A673 (cell line): Measurements from ENCODE around the gene SMC5. TPM values are rescaled to one million over a fixed set of nuclear protein-coding genes. Genes with fewer than 3 reads are reported as not detected.

Experiments
- BruUV-seq: library from RNA; stranded (reverse); fragments of 400-500 nt; replicated peaks from 2 replicates; lab custom pipeline; 2021; lab: Mats Ljungman, UMichigan
- CTCF ChIA-PET: fragments of 300-600 bp; sonication (Branson Sonifier 250); formaldehyde crosslinking; loops from one replicate; lab custom pipeline; 2022; ENCODE audit warnings: antibody characterized with exemption; lab: Charles Lee
- POLR2A ChIA-PET: fragments of 300-600 bp; sonication (Branson Sonifier 250); formaldehyde crosslinking; loops from one replicate; lab custom pipeline; 2022; ENCODE audit warnings: antibody characterized with exemption; ENCODE audit not compliant: low non-redundant PET; lab: Charles Lee
- DNase-seq: peaks from one replicate; pipeline ENCODE4 v3.0.0-alpha.2; 2015; ENCODE audit warnings: low spot score
- H3K27ac ChIP-seq: fragments of 200-600 bp; sonication (generic); 2 replicates; pipeline ENCODE4 v1.5.1; 2016; ENCODE audit warnings: mixed run types, low read depth, mild to moderate bottlenecking, mixed read lengths, antibody characterized with exemption, low read length; ENCODE audit not compliant: poor library complexity, severe bottlenecking
- H3K27me3 ChIP-seq: fragments of 200-600 bp; sonication (generic); replicated peaks from 2 replicates; pipeline ENCODE4 v1.6.1; 2017; ENCODE audit warnings: mixed run types, low read depth, mild to moderate bottlenecking, mixed read lengths, antibody characterized with exemption, low read length; ENCODE audit not compliant: insufficient read depth, poor library complexity
- H3K36me3 ChIP-seq: fragments of 200-600 bp; sonication (generic); 2 replicates; pipeline ENCODE4 v1.6.1; 2016; ENCODE audit warnings: mixed run types, mild to moderate bottlenecking, mixed read lengths, antibody characterized with exemption, low read length; ENCODE audit not compliant: insufficient read depth, poor library complexity, severe bottlenecking
- H3K4me1 ChIP-seq: fragments of 200-600 bp; sonication (generic); 2 replicates; pipeline ENCODE4 v1.6.1; 2017; ENCODE audit warnings: mixed run types, mild to moderate bottlenecking, mixed read lengths, antibody characterized with exemption, low read length; ENCODE audit not compliant: insufficient read depth, poor library complexity, severe bottlenecking
- H3K4me3 ChIP-seq: fragments of 200-600 bp; sonication (generic); 2 replicates; pipeline ENCODE4 v1.5.1; 2016; ENCODE audit warnings: low read depth, mixed run types, mild to moderate bottlenecking, mixed read lengths, low read length; ENCODE audit not compliant: poor library complexity, severe bottlenecking
- H3K9me3 ChIP-seq: fragments of 200-600 bp; sonication (generic); 2 replicates; pipeline ENCODE4 v1.6.1; 2016; ENCODE audit warnings: mixed run types, low read depth, mild to moderate bottlenecking, mixed read lengths, antibody characterized with exemption, low read length; ENCODE audit not compliant: poor library complexity, severe bottlenecking
- EZH2 ChIP-seq: fragments of 200-600 bp; sonication (generic); IDR thresholded peaks from 2 replicates; pipeline ENCODE4 v1.6.1; 2017; ENCODE audit warnings: borderline replicate concordance, low read depth, mild to moderate bottlenecking, mixed read lengths, antibody characterized with exemption, low read length; ENCODE audit not compliant: poor library complexity, severe bottlenecking
- intact Hi-C: fragments of 100-400 bp; cut with micrococcal nuclease; formaldehyde crosslinking; loops from one replicate; pipeline ENCODE4 v1.10.0; 2022; ENCODE audit not compliant: unreplicated experiment
- total RNA-seq: library from RNA; stranded (reverse); gene quantifications from 2 replicates; pipeline ENCODE4 v1.2.3, GENCODE V29; 2021
- TF ChIP-seq, protein P1 (sequence below): fragments of 300-800, 200-600 bp; sonication (generic); conservative IDR thresholded peaks from 2 replicates; pipeline ENCODE4 v1.5.1; 2017; ENCODE audit warnings: low read depth, mild to moderate bottlenecking, antibody characterized with exemption, low read length, moderate library complexity, mixed read lengths

The SMC5 gene
- total RNA-seq, 1 experiment from 2014 or later = 26.5 TPM

DNA sequence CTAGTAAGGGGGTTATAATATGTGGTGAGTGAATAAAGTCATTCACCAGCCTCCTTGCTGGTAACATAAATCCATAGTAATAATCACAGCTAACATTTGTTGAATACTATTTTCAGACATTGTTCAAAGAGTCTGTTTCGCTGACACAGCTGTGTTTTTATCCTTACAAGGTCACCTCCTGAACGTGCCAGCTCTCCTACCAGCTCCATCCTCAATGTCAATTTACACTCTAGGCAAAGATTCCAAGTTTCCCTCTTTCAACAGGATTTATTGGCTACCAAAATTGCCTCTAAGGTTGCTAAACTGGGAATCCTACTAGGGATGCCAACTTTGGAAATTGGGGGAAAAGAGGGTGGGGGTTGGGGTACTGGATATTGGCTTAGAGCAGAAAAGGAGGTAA lies 30.7 kb upstream of the SMC5 start:
- BruUV-seq = no TSS peak
- no peaks in the 10 kb centered on the region for H3K36me3 ChIP-seq
- no peaks in the 10 kb centered on the region for H3K4me1 ChIP-seq
- no peaks in the 10 kb centered on the region for H3K27me3 ChIP-seq
- intact Hi-C loops = loop anchor here (5.0 kb wide), 2 partner anchors 111 to 256 kb away; no protein-coding TSS in a partner anchor
- no peaks in the 10 kb centered on the region for H3K9me3 ChIP-seq
- no peak overlapping the region for H3K27ac ChIP-seq
- CTCF ChIA-PET = no interaction called here
- TF ChIP-seq, protein P1, sequence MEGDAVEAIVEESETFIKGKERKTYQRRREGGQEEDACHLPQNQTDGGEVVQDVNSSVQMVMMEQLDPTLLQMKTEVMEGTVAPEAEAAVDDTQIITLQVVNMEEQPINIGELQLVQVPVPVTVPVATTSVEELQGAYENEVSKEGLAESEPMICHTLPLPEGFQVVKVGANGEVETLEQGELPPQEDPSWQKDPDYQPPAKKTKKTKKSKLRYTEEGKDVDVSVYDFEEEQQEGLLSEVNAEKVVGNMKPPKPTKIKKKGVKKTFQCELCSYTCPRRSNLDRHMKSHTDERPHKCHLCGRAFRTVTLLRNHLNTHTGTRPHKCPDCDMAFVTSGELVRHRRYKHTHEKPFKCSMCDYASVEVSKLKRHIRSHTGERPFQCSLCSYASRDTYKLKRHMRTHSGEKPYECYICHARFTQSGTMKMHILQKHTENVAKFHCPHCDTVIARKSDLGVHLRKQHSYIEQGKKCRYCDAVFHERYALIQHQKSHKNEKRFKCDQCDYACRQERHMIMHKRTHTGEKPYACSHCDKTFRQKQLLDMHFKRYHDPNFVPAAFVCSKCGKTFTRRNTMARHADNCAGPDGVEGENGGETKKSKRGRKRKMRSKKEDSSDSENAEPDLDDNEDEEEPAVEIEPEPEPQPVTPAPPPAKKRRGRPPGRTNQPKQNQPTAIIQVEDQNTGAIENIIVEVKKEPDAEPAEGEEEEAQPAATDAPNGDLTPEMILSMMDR = no peak
- TF ChIP-seq EZH2 = no peak
- H3K4me3 ChIP-seq = no peak overlapping the region
- POLR2A ChIA-PET = no interaction called here
- no peak for DNase-seq

DNA sequence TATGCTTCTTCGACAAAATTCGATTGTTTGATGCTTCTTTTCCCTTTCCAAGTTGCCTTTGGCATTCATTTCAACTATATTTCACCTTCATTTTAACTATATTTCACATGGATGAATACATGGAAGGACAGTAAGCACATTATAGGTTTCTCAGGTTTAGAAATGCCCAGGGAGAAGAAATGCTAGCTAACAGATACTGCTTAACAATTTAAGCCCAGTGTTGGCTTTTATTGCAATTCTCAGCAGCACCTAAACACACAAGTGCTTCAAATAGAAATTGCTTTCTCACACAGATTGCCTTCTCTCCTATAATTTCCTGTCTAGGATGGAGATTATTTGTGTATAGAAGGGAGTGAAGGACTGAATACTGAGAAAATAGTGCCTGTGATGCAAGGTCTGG lies 30.2 kb upstream of the SMC5 start:
- ChIA-PET CTCF (no interaction called here), POLR2A (no interaction called here)
- Histone ChIP-seq H3K4me1 (no peaks in the 10 kb centered on the region), H3K27ac (no peak overlapping the region), H3K27me3 (no peaks in the 10 kb centered on the region), H3K9me3 (no peaks in the 10 kb centered on the region), H3K36me3 (no peaks in the 10 kb centered on the region), H3K4me3 (no peak overlapping the region)
- BruUV-seq = no TSS peak
- DNase-seq = no peak
- TF ChIP-seq, protein P1 = no peak
- no peak for TF ChIP-seq EZH2
- intact Hi-C loops = loop anchor here (5.0 kb wide), 2 partner anchors 111 to 256 kb away; no protein-coding TSS in a partner anchor

DNA sequence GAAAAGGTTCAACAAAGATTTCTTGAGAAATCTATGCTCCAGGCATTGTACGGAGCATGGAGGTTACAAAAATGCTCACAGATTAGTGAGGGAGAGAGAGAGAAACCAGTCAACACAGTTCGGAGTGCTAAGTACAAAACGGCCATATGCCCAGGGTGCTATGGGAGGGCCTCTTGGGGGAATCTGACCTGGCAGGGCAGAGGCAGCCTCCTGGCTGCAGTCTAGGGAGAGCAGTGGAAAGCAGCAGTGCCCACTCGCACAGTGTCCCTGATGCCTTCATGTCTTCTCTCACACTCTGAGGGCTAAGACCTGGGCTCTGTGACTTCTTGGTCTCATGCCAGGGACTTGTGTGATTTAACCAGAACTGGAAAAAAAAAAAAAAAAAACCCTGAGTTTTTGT lies 29.8 kb upstream of the SMC5 start:
- no peaks in the 10 kb centered on the region for H3K4me1 ChIP-seq
- H3K9me3 ChIP-seq = no peaks in the 10 kb centered on the region
- no peak overlapping the region for H3K27ac ChIP-seq
- no TSS peak for BruUV-seq
- TF ChIP-seq, protein P1 = no peak
- no peak for TF ChIP-seq EZH2
- DNase-seq = no peak
- H3K4me3 ChIP-seq = no peak overlapping the region
- ChIA-PET POLR2A (no interaction called here), CTCF (interaction anchor here (0.7 kb wide), 1 partner anchor 858 kb away, joined by 3 read pairs; no protein-coding TSS in a partner anchor)
- H3K27me3 ChIP-seq = no peaks in the 10 kb centered on the region
- no peaks in the 10 kb centered on the region for H3K36me3 ChIP-seq
- intact Hi-C loops = loop anchor here (5.0 kb wide), 2 partner anchors 112 to 257 kb away; no protein-coding TSS in a partner anchor
